Choroid plexus epithelial cell (primary cell): Measurements from ENCODE around the gene BANP.
A peak's percentile ranks its signal among the peaks of the same experiment; 100 is the strongest.

Experiments used
- DNase-seq: peaks from one replicate; pipeline ENCODE4 v3.0.0-alpha.2; 2010; ENCODE audit warnings: low read depth
- H3K4me3 ChIP-seq: 2 replicates; pipeline ENCODE4 v1.5.1; 2011; ENCODE audit warnings: low read depth, mild to moderate bottlenecking, control low read depth, low read length, moderate library complexity
- TF ChIP-seq, protein P1 (sequence below): conservative IDR thresholded peaks from 2 replicates; pipeline ENCODE4 v1.5.1; 2011; ENCODE audit warnings: low read depth, mild to moderate bottlenecking, control low read depth, inconsistent platforms, low read length, moderate library complexity

The BANP gene

DNA sequence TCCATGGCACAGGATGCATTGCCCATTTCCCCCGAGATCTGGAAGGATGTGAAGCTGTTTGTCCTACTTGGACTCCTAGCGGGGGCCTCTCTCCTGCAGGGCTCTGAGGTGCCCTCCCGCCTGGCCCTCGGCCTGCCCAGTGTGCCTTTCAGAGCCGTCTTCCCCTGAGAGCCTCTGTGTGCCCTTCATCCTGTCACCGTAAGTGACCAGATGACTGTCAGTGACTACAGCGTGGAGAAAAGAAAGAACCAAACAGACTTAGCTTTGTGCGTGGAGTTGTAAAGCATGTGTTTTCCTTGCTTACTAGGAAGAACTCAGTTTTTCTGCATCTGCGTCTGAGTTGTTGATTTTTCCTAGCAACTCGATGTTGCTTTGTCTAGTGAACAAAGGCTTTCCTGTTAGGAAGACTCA, 56.1 kb downstream of the BANP start:
- TF ChIP-seq, protein P1, sequence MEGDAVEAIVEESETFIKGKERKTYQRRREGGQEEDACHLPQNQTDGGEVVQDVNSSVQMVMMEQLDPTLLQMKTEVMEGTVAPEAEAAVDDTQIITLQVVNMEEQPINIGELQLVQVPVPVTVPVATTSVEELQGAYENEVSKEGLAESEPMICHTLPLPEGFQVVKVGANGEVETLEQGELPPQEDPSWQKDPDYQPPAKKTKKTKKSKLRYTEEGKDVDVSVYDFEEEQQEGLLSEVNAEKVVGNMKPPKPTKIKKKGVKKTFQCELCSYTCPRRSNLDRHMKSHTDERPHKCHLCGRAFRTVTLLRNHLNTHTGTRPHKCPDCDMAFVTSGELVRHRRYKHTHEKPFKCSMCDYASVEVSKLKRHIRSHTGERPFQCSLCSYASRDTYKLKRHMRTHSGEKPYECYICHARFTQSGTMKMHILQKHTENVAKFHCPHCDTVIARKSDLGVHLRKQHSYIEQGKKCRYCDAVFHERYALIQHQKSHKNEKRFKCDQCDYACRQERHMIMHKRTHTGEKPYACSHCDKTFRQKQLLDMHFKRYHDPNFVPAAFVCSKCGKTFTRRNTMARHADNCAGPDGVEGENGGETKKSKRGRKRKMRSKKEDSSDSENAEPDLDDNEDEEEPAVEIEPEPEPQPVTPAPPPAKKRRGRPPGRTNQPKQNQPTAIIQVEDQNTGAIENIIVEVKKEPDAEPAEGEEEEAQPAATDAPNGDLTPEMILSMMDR, result no peak
- H3K4me3 ChIP-seq, result no peak overlapping the region
- DNase-seq, result no peak

DNA sequence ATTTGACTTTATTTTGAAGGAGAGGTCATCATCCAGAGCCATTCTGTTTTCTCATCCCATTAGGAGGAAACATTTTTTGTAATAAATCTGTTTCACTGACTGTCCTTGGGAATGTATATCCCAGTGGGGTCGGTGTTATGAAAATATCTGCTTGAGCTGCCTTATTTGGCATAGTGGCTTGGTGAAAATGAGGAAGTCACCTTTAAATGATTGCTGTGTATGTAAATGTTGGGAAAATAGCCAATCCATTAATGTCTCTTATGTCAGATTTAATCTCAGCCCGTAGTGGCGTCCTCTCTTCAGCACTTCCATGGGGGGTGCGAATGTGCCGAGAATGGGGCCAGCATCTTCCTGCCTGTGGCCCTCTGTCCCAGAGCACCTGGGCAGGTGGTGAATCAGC, 57.6 kb downstream of the BANP start:
- no peak for DNase-seq
- TF ChIP-seq, protein P1, result no peak
- H3K4me3 ChIP-seq, result no peak overlapping the region

DNA sequence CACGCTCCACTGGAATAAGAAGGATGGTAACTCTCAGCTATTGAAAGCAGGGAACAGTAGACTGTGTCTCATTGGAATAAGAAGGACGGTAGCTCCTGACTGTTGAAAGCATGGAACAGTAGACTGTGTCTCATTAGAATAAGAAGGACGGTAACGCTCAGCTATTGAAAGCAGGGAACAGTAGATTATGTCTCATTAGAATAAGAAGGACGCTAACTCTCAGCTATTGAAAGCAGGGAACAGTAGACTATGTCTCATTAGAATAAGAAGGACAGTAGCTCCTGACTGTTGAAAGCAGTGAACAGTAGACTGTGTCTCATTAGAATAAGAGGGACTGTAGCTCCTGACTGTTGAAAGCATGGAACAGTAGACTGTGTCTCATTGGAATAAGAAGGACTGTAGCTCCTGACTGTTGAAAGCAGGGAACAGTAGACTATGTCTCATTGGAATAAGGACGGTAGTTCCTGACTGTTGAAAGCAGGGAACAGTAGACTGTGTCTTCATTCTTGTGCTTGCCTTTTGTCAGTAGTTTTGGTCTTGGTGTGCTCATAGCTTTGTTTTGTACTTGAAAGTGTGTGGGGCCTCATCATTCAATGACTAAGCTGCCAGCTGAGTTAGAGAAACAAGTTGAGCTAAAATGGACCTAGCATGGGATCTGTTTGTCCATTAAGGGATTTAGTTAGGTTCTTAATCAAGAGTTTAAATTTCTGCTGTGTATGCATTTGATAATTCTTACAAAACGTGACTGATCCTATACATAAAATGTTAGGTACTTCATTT, 58.5 kb downstream of the BANP start:
- H3K4me3 ChIP-seq, result no peak overlapping the region
- TF ChIP-seq, protein P1, result no peak
- peak; percentile 24 for DNase-seq

DNA sequence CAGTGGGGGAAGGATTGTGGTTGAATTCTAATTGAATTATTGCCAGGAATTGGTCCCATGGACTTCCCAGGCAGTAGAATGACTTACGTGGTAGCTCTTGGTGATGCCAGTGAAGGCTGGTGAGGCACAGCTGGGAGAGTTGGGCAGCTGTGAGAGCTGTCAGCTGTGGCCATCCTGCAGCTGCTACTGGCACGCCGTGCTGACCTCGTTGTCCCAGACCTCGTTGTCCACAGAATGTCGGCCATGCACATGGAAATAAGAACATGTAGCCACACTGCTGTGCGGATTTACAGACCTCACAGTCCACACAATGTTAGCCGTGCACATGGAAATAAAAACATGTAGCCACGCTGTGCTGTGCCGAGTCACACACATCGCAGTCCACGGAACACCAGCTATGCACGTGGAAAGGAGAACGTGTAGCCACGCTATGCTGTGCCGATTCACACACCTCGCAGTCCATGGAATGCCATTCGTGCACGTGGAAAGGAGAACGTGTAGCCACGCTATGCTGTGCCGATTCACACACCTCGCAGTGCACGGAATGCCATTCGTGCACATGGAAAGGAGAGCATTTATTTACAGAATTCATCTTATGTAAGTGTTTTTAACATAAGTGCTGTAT, 59.2 kb downstream of the BANP start:
- no peak for DNase-seq
- TF ChIP-seq, protein P1, result no peak
- H3K4me3 ChIP-seq, result no peak overlapping the region

DNA sequence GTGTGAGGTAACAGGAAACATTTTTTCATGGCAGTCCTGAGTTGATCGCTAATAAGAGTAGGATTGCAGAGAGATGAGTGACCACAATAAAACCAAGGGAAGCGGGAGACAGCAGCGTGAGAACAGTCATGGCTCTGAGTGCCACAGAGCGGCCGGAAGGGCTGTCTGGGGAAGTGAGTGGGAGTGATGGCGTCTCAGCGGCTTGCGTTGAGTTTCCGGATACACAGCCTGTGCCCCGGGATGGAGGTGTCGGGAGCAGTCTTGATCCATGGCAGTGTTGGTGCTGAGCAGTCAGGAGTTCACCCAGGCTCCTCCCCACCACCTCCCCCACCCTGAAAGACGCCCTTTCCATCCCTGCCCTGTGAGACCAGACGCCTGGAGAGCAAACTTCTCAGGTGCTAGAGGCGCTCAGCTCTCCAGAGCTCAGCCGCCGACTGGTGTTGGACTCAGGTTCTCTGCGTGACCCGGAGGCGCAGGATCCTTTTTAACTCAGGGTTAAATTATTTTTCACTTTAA, 59.8 kb downstream of the BANP start:
- no peak for DNase-seq
- no peak overlapping the region for H3K4me3 ChIP-seq
- TF ChIP-seq, protein P1, result no peak

DNA sequence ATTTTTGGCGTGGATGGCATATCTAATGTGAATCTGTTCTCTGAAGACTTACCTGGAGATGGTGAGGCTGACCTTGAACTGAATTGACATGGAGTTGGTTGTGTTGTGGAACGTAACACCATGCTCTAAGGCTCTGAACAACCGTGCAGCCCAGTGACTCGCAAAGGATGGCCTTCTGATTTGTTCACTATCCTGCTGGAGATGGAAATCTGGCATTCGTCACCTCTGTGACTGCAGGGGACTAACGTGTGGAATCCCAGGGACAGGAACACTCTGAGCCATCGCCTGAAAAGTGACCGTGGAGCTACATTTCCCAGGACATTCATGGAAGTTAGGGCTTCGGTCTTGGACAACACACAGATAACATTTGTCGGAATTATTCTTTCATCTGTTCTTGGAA, 61.1 kb downstream of the BANP start:
- TF ChIP-seq, protein P1, result no peak
- no peak for DNase-seq
- H3K4me3 ChIP-seq, result no peak overlapping the region
